GM18907 (cell line): Measurements from ENCODE around the gene FTH1.
A peak's percentile ranks its signal among the peaks of the same experiment; 100 is the strongest.
"Not testable (repeated sequence)": the region's sequence is repeated elsewhere in the genome, so short reads cannot be mapped to it uniquely, and the experiment has no call there.

ENCODE experiments used
- ATAC-seq: cut with Tn5 transposase; IDR thresholded peaks from one replicate; pipeline ENCODE4 v1.9.1; 2021; ENCODE audit warnings: mild to moderate bottlenecking, moderate library complexity; ENCODE audit not compliant: unreplicated experiment

Gene FTH1

GRCh38 chr11:61967116-61967923 is at the start of gene FTH1:
Gene FTH1, minus strand, starts transcription at chr11:61967634. Its CDS starts 209 bp downstream, at chr11:61967425.
- ATAC-seq, result peak; percentile 52

GRCh38 chr11:62015615-62016014 is 48.2 kb upstream of the FTH1 start:
- ATAC-seq, result no peak

DNA sequence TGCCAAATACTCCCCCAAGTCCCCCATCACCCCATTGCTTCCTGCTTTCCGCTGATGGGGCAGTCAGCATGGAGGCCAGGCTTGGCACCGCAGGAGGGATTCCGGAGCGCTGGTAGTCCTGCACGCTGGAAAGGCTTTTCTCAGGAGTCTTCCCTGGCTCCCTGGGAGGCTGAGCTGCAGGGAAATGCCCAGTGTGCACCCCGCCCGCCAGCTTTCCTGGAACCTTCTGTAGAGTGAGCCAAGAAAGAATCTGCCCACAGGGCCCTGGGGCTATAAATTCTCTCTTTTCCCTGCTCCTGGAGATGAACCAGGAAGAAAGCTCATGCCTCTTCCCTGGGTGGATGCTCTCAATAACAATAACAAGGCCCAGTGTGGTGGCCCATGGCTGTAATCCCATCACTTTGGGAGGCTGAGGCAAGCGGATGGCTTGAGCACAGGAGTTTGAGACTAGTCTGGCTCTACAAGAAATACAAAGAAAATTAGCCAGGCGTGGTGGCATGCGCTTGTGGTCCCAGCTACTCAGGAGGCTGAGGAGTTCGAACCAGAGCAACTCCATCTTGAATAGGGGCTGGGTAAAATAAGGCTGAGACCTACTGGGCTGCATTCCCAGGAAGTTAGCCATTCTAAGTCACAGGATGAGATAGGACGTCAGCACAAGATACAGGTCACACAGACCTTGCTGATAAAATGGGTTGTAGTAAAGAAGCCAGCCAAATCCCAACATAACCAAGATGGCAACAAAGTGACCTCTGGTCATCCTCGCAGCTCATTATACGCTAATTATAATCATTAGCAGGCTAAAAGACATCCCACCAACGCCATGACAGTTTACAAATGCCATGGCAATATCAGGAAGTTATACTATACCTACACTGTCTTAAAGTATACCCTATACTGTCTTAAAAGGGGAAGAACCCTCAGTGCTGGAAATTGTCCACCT is 46.4 kb upstream of the FTH1 start:
- no peak for ATAC-seq

DNA sequence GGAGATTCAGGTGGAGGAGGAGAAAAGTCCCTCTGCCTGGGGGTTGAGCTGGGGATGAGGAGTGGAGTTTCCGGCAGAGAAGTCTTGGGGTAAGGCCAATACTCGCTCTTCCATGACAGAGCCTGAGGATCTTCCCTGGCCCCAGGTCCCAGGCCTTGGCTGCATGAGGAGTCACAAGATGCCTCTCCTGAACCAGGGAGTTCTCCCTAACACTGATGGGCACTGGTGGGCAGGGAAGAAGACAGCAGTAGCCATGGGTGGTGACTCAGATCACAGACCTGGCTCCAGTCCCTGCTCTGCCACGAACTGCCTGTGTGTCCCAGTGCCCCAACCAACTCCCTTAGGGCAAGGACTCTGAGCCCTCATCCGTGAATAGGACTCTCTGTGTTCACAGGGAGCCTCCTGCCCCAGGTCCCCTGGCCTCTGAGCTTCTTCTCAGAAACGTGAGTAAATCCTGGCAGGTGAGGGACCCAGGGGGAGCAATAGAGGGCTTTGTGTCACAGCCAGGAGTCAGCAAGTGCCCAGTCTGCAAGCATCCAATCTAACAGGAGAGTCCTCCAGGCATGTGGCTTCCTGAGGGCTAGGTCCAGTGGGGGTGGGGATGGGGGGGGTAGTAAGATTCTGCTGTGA is 45.5 kb upstream of the FTH1 start:
- ATAC-seq, result no peak

DNA sequence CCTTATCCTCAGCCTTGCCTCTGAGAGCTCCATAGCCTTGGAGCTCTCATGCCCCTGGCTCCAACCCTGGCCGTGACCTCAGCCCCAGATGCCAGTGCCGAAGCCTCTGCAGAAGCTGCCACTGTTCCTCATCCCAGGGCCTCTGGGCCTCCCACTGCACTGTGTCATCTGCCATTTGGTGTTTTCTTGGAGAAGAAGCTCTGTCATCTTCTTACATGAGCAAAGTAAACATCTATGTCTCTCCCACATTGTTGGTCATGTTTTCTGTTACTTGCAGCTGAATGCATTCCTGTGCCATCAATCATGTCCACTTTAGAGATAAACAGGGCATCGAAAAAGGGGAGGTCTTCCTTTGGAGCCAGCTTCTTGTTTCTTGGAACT is 45.0 kb upstream of the FTH1 start:
- no peak for ATAC-seq

DNA sequence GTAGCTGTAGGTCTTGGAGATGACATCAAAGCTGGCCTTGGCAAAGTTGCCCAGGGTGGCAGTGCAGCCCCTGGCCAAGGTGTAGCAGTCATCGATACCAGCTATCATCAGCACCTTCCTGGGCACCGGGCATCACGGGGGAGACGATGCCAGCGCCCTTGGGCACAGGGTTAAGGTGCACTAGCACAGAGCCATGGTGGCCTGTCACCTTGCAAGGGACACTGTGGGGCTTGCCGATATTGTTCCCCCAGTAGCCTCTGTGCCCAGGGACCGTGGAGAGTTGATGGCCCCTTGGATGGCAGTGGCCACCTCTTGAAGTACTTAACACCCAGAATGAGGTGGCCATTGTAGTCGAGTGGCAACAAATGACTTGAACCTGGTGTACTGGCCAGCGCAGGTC is 44.4 kb upstream of the FTH1 start:
- no peak for ATAC-seq

GRCh38 chr11:62010935-62011528 is 43.6 kb upstream of the FTH1 start:
- no peak for ATAC-seq

DNA sequence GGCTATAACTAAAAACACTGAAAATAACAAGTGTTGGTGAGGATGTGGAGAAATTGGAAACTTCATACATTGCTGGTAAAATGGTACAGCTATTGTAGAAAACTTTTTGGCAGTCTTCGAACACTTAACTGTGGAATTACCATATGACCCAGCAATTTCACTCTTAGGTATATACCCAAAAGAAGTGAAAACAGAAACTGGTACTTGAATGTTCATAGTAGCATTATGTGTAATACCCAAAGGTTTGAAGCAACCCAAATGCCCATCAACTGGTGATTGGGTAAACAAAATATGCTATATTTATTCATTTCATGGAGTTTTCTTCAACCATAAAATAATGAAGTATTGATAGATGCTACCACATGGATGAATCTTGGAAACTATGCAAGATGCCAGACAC is 40.8 kb upstream of the FTH1 start:
- ATAC-seq, result no peak

DNA sequence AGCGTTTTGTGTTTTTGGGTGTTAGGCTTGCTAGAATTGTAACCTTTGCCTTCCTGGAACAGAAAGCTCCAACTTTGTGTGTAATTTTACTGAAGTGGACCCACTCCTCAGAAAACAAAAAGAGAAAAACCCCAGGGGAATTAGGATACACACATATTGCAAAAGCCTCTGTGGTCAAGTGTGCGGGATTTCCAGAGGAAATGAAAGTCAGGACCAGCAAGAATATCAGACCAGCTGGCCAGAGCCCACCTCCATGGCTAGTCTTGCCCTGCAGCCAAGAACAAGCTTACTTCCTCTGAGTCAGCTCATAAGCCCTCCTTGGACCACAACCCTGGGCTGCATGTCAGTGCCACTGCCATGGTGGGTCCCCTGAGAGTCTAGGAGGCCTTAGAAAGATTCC is 37.0 kb upstream of the FTH1 start:
- ATAC-seq, result peak; percentile 65

DNA sequence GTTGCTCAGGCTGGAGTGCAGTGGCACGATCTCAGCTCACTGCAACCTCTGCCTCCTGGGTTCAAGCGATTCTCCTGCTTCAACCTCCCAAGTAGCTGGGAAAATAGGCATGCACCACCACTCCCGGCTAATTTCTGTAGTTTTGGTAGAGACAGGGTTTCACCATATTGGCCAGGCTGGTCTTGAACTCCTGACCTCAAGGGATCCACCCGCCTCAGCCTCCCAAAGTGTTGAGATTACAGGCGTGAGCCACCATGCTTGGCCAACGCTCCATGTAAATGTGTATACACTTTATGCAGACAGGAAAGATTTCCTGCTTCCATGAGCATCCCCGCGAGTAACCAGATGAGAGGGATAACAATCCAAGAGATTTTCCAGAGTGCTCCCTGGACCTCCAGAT is 34.8 kb upstream of the FTH1 start:
- not testable (repeated sequence) for ATAC-seq

- no peak for ATAC-seq
Observed at GRCh38 chr11:62001450-62002191, 34.2 kb upstream of the FTH1 start.

GRCh38 chr11:62000539-62001446 is 33.4 kb upstream of the FTH1 start:
- ATAC-seq, result no peak

GRCh38 chr11:61999141-61999975 is 31.9 kb upstream of the FTH1 start:
- ATAC-seq, result no peak

DNA sequence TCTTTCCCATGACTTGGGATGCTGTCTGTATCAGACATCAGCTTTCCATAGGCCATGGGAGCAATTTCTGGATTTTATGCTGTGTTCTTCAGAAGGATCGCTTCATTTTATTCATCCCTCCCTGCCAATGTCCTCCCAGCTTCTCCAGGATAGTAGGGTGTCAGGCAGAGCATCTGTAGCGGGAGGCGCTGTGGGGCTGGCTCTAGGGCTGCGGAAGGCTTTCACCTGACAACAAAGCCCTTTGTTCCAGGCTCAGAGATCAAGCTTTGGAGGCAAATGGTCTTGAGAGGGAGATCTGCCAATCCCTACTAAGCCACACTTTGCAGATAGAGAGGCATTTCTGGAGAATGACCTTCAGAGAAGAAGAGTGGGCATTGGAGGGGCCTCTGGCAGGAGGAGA is 29.5 kb upstream of the FTH1 start:
- ATAC-seq, result no peak

- ATAC-seq, result no peak
Observed at GRCh38 chr11:61994981-61995380, 27.5 kb upstream of the FTH1 start.

GRCh38 chr11:61985869-61986268 is 18.4 kb upstream of the FTH1 start:
- ATAC-seq, result no peak

DNA sequence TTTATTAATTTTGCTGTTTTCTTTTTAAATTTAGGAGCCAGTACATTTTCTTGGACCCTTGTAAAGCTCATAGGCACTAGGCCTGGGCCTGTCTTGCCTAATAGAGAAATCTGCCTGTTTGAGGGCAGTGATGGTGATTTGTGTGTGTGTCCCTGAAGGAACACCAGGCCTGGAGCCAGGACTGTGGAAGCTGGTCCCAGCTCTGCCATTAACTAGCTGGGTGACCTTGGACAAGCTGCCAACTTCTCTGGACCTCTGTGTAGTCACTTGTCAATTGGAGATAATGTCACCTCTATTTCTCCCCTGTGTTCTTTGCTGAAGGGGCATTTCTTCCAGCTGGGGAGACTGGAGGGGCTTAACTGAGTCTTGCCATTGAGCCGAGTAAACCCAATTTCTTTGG is 16.0 kb upstream of the FTH1 start:
- no peak for ATAC-seq

DNA sequence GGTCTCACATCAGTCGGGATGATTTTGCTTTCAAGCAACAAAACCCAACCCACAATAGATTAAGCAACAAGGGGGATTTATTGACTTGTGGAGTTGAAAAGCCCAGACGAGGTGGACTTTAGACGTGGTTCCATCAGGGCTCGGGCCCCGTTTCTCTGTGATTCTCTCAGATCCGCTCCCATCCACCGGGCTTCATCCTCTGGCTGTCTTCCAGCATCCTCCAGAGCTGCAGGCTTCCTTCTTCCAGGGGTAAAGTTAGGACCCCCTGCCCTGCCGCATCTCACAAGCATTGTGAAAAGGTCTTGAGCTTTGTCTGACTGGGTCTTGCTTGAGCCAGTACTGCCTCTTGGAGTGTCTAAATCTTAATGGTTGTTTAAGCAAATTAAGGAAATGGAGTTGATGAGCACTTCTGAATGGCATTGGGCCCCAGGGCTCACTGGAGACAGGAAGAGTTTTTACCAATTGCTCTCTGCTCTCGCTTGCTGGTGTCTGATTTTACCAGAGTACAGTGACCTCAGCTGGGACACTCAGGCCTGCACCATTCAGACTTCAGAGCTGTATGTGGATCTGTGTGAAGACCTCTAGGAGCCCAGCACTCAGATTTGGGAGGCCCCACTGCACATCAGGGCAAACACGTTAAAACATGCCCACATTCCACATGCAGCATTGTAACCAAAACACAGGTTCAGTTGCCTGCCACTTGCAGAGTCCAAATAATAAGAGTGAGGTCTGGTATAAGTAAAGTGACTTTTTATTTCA is 13.5 kb upstream of the FTH1 start:
- ATAC-seq, result no peak
